Adipocyte (in vitro differentiated cells): Measurements from ENCODE around the gene NELL1.

ENCODE experiments used
- DNase-seq: peaks from one replicate; pipeline ENCODE4 v3.0.0-alpha.2; 2015; ENCODE audit warnings: low read depth
- H3K27me3 ChIP-seq: replicated peaks from 2 replicates; pipeline ENCODE4 v1.7.0; 2013; ENCODE audit warnings: mild to moderate bottlenecking, low read length, moderate library complexity; ENCODE audit not compliant: control insufficient read depth, insufficient read depth
- H3K36me3 ChIP-seq: 2 replicates; pipeline ENCODE4 v1.7.0; 2013; ENCODE audit warnings: low read length, mild to moderate bottlenecking, moderate library complexity; ENCODE audit not compliant: control insufficient read depth, insufficient read depth, severe bottlenecking
- H3K4me1 ChIP-seq: 2 replicates; pipeline ENCODE4 v1.7.0; 2013; ENCODE audit warnings: mild to moderate bottlenecking, low read length, moderate library complexity; ENCODE audit not compliant: control insufficient read depth, insufficient read depth
- H3K4me3 ChIP-seq: 2 replicates; pipeline ENCODE4 v1.7.0; 2013; ENCODE audit warnings: mild to moderate bottlenecking, low read length, moderate library complexity
- H3K9ac ChIP-seq: 2 replicates; pipeline ENCODE4 v1.7.0; 2013; ENCODE audit warnings: mild to moderate bottlenecking, low read length, moderate library complexity
- H3K9me3 ChIP-seq: 2 replicates; pipeline ENCODE4 v1.7.0; 2013; ENCODE audit warnings: mild to moderate bottlenecking, low read length, moderate library complexity; ENCODE audit not compliant: control insufficient read depth

Gene NELL1

DNA sequence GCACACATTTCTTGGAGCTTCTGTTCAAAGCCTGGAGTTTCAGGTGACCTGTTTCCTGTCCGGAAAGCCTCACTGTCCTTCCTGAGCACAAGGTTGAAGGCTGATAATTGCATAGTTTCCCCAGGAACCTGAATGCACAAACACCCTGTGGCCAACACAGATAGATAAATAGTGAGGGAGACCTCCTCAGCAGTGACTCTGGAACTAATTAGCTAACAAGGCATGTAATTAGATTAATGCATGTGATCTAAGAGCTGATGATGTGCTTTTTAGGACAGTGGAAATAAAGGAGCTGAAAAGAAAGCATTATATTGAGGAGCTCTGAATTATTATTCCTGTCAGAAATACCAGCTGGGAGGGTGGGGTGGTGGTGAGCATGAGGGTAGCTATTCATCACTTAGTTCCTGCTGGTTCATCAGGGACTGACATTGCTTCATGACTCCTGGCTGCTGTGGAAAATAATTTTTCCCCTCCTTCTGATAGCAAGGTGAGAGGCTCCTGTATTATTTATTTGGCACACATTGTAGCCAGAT is 101.1 kb downstream of the NELL1 start:
- Histone ChIP-seq H3K4me1 (no peaks in the 10 kb centered on the region), H3K9ac (no peak overlapping the region), H3K27me3 (no peaks in the 10 kb centered on the region), H3K36me3 (no peaks in the 10 kb centered on the region), H3K9me3 (no peaks in the 10 kb centered on the region), H3K4me3 (no peak overlapping the region)
- no peak for DNase-seq

GRCh38 chr11:20771026-20771425 is 101.6 kb downstream of the NELL1 start:
- Histone ChIP-seq H3K36me3 (no peaks in the 10 kb centered on the region), H3K4me3 (no peak overlapping the region), H3K9ac (no peak overlapping the region), H3K9me3 (no peaks in the 10 kb centered on the region), H3K27me3 (no peaks in the 10 kb centered on the region), H3K4me1 (no peaks in the 10 kb centered on the region)
- DNase-seq: no peak

- no peaks in the 10 kb centered on the region for H3K36me3 ChIP-seq
- no peaks in the 10 kb centered on the region for H3K4me1 ChIP-seq
- H3K4me3 ChIP-seq: no peak overlapping the region
- DNase-seq: no peak
- H3K9ac ChIP-seq: no peak overlapping the region
- no peaks in the 10 kb centered on the region for H3K9me3 ChIP-seq
- no peaks in the 10 kb centered on the region for H3K27me3 ChIP-seq
These were observed 102.3 kb downstream of the NELL1 start for GRCh38 chr11:20771681-20772080.

GRCh38 chr11:20775331-20775730 is 105.9 kb downstream of the NELL1 start:
- no peaks in the 10 kb centered on the region for H3K9me3 ChIP-seq
- no peaks in the 10 kb centered on the region for H3K27me3 ChIP-seq
- no peaks in the 10 kb centered on the region for H3K4me1 ChIP-seq
- no peaks in the 10 kb centered on the region for H3K36me3 ChIP-seq
- DNase-seq: no peak
- no peak overlapping the region for H3K4me3 ChIP-seq
- no peak overlapping the region for H3K9ac ChIP-seq

- H3K27me3 ChIP-seq: no peaks in the 10 kb centered on the region
- no peaks in the 10 kb centered on the region for H3K36me3 ChIP-seq
- no peaks in the 10 kb centered on the region for H3K4me1 ChIP-seq
- H3K4me3 ChIP-seq: no peak overlapping the region
- H3K9ac ChIP-seq: no peak overlapping the region
- H3K9me3 ChIP-seq: no peaks in the 10 kb centered on the region
- DNase-seq: no peak
These were observed 113.4 kb downstream of the NELL1 start for GRCh38 chr11:20782775-20783174.

DNA sequence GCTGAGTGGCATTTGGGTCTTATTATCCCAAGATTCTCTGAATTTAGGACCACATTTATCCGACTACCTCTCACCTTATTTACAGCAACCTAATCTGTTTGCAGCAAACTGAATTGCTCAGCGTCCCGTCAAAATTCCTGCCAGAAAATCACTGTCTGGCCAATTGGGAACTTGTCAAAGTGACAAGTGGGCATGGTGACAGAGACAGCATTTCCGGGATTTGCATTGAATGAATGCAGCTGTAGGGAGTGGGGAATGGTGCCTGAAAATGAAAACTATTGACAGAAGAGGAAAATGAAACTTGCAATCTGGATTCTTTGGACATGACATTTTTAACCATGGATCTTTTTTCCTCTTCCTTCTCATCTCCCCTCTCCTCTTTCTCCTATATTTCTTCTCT is 113.8 kb downstream of the NELL1 start:
- no peak for DNase-seq
- no peaks in the 10 kb centered on the region for H3K36me3 ChIP-seq
- no peaks in the 10 kb centered on the region for H3K9me3 ChIP-seq
- H3K9ac ChIP-seq: no peak overlapping the region
- no peaks in the 10 kb centered on the region for H3K27me3 ChIP-seq
- H3K4me1 ChIP-seq: no peaks in the 10 kb centered on the region
- H3K4me3 ChIP-seq: no peak overlapping the region

GRCh38 chr11:20790622-20791021 is 121.2 kb downstream of the NELL1 start:
- Histone ChIP-seq H3K9ac (no peak overlapping the region), H3K36me3 (no peaks in the 10 kb centered on the region), H3K4me3 (no peak overlapping the region), H3K4me1 (no peaks in the 10 kb centered on the region), H3K27me3 (no peaks in the 10 kb centered on the region), H3K9me3 (no peaks in the 10 kb centered on the region)
- no peak for DNase-seq

- DNase-seq: no peak
- Histone ChIP-seq H3K4me3 (no peak overlapping the region), H3K36me3 (no peaks in the 10 kb centered on the region), H3K9me3 (no peaks in the 10 kb centered on the region), H3K4me1 (no peaks in the 10 kb centered on the region), H3K9ac (no peak overlapping the region), H3K27me3 (no peaks in the 10 kb centered on the region)
These were observed 125.6 kb downstream of the NELL1 start for GRCh38 chr11:20795005-20795404.

DNA sequence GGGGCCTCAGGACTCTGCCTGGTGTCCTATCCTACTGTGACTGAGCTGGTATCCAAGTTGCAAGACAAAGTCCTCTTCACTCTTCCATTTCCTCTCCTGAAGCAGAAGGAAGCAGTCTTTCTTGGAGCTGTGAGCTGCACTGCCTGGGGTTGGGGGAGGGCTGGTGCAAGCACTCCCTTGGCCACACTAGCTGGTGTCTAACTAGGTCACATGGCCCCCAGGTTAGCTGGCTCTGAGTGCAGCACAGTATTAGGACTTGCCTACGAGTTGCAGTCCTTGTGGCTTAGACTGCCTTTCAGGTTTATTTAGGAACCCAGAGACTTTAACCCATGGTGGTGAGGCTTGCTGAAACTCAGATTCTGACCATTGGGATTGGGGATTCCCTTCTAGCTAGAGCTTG is 138.9 kb downstream of the NELL1 start:
- H3K4me3 ChIP-seq: no peak overlapping the region

DNA sequence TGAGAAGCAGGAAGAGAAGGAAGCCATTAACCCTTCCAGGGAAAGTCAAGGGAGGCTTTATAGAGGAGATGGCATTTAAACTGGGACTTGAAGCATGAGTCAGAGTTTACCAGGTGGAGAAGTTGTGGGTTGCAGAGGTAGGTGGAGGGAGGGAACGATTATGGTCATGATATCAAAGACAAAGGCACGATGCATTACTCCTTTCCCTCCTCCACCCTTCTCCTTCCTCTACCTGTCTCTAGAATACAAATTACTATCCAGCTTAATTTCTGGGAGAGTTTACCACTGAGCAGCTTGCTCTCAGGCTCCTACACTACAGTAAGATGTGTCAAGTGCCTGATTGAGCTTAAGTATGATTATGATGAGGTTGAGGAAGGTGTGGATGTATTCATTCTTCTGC is 151.7 kb downstream of the NELL1 start:
- H3K36me3 ChIP-seq: no peaks in the 10 kb centered on the region
- no peaks in the 10 kb centered on the region for H3K4me1 ChIP-seq
- H3K9me3 ChIP-seq: no peaks in the 10 kb centered on the region
- no peak overlapping the region for H3K9ac ChIP-seq
- H3K27me3 ChIP-seq: no peaks in the 10 kb centered on the region
- DNase-seq: no peak
- H3K4me3 ChIP-seq: no peak overlapping the region

More for the DNA sequence above, 138.9 kb downstream of the NELL1 start:
- DNase-seq: no peak
- peaks cover 2% of the 10 kb centered on the region for H3K9me3 ChIP-seq
- no peaks in the 10 kb centered on the region for H3K36me3 ChIP-seq
- no peaks in the 10 kb centered on the region for H3K4me1 ChIP-seq
- H3K9ac ChIP-seq: no peak overlapping the region
- H3K27me3 ChIP-seq: no peaks in the 10 kb centered on the region

DNA sequence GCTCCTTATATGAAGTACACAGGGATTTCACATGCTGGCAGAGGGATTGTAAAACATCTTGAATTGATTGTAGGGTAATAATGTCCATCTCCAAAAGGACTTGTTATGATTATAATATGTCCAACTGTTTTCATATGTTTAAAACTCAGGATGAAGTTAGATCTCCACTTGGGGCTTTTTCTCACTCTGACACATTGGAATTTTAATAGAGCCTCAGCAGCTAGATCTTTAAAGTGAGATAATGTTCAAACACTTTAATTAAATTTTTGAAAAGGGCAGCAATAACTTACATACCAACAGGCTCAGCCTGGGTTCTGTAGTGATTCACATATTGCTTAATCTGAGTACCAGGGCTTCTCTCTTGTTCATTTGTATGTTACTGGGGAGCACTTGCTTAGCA is 152.1 kb downstream of the NELL1 start:
- no peaks in the 10 kb centered on the region for H3K36me3 ChIP-seq
- no peaks in the 10 kb centered on the region for H3K9me3 ChIP-seq
- H3K4me1 ChIP-seq: no peaks in the 10 kb centered on the region
- DNase-seq: no peak
- no peak overlapping the region for H3K4me3 ChIP-seq
- no peak overlapping the region for H3K9ac ChIP-seq
- no peaks in the 10 kb centered on the region for H3K27me3 ChIP-seq

DNA sequence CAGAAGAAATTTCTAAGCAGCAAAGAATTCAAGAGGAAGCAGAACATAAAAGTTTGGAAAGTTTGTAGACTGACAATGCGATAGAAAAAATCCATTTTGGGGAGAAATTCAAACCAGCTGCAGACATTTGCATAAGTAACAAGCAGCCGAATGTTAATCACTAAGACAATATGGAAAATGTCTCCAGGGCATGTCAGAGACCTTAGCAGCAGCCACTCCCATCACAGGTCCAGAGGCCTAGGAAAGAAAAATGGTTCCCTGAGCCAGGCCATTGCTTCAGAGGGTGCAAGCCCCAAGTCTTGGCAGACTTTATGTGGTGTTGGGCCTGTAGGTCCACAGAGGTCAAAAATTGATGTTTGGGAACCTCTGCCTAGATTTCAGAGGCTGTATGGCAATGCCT is 155.4 kb downstream of the NELL1 start:
- Histone ChIP-seq H3K4me3 (no peak overlapping the region), H3K36me3 (no peaks in the 10 kb centered on the region), H3K27me3 (no peaks in the 10 kb centered on the region), H3K9me3 (no peaks in the 10 kb centered on the region), H3K4me1 (no peaks in the 10 kb centered on the region), H3K9ac (no peak overlapping the region)
- no peak for DNase-seq
